ENCODE results near the gene PEX11G. TPM values are rescaled to one million over a fixed set of nuclear protein-coding genes. Genes with fewer than 3 reads are reported as not detected.

The PEX11G gene
- polyA plus RNA-seq, 1 donor from 2014 or later = 1.3 TPM

DNA sequence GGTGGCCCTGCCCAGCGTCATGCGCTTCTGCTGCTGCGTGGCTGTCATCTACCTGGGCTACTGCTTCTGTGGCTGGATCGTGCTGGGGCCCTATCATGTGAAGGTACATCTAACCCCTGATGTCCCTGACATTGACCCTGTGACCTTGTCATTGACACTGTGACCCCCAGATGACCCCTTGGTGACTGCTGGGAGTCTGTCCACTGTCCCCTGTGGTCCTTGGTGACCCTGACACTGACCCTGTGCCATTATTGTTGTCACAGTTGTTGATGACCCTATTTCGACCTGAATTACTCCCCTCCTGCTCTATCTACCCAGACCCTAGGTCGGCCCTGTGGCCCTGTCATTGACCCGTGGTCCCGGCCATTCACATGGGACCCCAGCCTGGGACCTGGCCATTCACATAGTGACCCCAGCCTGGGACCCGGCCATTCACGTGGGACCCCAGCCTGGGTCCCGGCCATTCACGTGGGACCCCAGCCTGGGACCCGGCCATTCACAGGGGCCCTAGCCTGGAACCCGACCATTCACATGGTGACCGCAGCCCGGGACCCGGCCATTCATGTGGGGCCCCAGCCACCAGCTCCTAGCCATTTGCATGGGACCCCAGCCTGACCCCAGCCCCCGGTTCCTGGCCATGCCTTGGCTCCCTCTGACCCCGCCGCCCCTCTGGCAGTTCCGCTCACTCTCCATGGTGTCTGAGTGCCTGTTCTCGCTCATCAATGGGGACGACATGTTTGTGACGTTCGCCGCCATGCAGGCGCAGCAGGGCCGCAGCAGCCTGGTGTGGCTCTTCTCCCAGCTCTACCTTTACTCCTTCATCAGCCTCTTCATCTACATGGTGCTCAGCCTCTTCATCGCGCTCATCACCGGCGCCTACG lies 41.0 kb upstream of the PEX11G start:
- no peaks in the 10 kb centered on the region for H3K36me3 ChIP-seq (ENCODE audit: insufficient read depth, low read length)
- no peak for TF ChIP-seq TAF1 (IDR thresholded peaks at IDR 0.05; ENCODE audit: low read depth)
- TF ChIP-seq, protein P1, sequence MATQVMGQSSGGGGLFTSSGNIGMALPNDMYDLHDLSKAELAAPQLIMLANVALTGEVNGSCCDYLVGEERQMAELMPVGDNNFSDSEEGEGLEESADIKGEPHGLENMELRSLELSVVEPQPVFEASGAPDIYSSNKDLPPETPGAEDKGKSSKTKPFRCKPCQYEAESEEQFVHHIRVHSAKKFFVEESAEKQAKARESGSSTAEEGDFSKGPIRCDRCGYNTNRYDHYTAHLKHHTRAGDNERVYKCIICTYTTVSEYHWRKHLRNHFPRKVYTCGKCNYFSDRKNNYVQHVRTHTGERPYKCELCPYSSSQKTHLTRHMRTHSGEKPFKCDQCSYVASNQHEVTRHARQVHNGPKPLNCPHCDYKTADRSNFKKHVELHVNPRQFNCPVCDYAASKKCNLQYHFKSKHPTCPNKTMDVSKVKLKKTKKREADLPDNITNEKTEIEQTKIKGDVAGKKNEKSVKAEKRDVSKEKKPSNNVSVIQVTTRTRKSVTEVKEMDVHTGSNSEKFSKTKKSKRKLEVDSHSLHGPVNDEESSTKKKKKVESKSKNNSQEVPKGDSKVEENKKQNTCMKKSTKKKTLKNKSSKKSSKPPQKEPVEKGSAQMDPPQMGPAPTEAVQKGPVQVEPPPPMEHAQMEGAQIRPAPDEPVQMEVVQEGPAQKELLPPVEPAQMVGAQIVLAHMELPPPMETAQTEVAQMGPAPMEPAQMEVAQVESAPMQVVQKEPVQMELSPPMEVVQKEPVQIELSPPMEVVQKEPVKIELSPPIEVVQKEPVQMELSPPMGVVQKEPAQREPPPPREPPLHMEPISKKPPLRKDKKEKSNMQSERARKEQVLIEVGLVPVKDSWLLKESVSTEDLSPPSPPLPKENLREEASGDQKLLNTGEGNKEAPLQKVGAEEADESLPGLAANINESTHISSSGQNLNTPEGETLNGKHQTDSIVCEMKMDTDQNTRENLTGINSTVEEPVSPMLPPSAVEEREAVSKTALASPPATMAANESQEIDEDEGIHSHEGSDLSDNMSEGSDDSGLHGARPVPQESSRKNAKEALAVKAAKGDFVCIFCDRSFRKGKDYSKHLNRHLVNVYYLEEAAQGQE (IDR thresholded peaks at IDR 0.05; ENCODE audit: borderline replicate concordance) = no peak
- TF ChIP-seq RAD21 (conservative IDR thresholded peaks at IDR 0.05) = no peak
- TF ChIP-seq SMC3 (conservative IDR thresholded peaks at IDR 0.05; ENCODE audit: poor library complexity) = no peak
- TF ChIP-seq EZH2 (IDR thresholded peaks at IDR 0.05; ENCODE audit: borderline replicate concordance, insufficient read depth, low read length, poor library complexity, severe bottlenecking) = no peak
- TF ChIP-seq MXI1 (conservative IDR thresholded peaks at IDR 0.05; ENCODE audit: poor library complexity, severe bottlenecking) = no peak
- TF ChIP-seq EP300 (conservative IDR thresholded peaks at IDR 0.05; ENCODE audit: poor library complexity, severe bottlenecking) = no peak
- TF ChIP-seq POLR2AphosphoS5 (IDR thresholded peaks at IDR 0.05) = no peak
- TF ChIP-seq, protein P2, sequence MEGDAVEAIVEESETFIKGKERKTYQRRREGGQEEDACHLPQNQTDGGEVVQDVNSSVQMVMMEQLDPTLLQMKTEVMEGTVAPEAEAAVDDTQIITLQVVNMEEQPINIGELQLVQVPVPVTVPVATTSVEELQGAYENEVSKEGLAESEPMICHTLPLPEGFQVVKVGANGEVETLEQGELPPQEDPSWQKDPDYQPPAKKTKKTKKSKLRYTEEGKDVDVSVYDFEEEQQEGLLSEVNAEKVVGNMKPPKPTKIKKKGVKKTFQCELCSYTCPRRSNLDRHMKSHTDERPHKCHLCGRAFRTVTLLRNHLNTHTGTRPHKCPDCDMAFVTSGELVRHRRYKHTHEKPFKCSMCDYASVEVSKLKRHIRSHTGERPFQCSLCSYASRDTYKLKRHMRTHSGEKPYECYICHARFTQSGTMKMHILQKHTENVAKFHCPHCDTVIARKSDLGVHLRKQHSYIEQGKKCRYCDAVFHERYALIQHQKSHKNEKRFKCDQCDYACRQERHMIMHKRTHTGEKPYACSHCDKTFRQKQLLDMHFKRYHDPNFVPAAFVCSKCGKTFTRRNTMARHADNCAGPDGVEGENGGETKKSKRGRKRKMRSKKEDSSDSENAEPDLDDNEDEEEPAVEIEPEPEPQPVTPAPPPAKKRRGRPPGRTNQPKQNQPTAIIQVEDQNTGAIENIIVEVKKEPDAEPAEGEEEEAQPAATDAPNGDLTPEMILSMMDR (IDR thresholded peaks at IDR 0.05; ENCODE audit: poor library complexity, severe bottlenecking) = no peak

DNA sequence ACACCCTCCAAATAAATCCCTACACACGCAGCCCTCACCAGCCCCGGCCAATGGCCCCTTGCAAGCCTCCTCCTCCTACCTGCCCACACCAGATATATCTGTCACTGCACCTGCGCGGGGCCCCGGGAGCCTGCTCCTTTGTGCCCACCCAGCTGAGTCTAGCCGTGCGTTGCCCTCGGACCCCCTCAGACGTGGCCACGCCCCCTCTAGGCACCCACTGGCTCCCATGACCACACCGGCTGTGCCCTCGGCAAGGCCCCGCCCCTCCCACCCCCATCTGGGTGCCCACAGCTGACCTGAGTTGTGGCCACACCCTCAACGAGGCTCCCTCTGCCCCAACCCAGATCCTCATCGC lies 40.4 kb upstream of the PEX11G start:
- no peak overlapping the region for H3K9ac ChIP-seq (ENCODE audit: low read length)
- H3K27me3 ChIP-seq (ENCODE audit: insufficient read depth, low read depth, low read length) = no peaks in the 10 kb centered on the region
- H3K79me2 ChIP-seq (replicated peaks; ENCODE audit: insufficient read depth, low read length) = no peaks in the 10 kb centered on the region
- TF ChIP-seq TAF1 (IDR thresholded peaks at IDR 0.05; ENCODE audit: low read depth) = no peak
- TF ChIP-seq EP300 (conservative IDR thresholded peaks at IDR 0.05; ENCODE audit: poor library complexity, severe bottlenecking) = no peak
- TF ChIP-seq RAD21 (conservative IDR thresholded peaks at IDR 0.05) = no peak
- no peak for TF ChIP-seq POLR2AphosphoS5 (IDR thresholded peaks at IDR 0.05)
- TF ChIP-seq EZH2 (IDR thresholded peaks at IDR 0.05; ENCODE audit: borderline replicate concordance, insufficient read depth, low read length, poor library complexity, severe bottlenecking) = no peak
- TF ChIP-seq, protein P2 (IDR thresholded peaks at IDR 0.05; ENCODE audit: poor library complexity, severe bottlenecking) = no peak
- TF ChIP-seq SMC3 (conservative IDR thresholded peaks at IDR 0.05; ENCODE audit: poor library complexity) = no peak
- TF ChIP-seq, protein P1 (IDR thresholded peaks at IDR 0.05; ENCODE audit: borderline replicate concordance) = no peak
- no peak overlapping the region for H3K4me2 ChIP-seq (ENCODE audit: low read length)
- no peaks in the 10 kb centered on the region for H4K20me1 ChIP-seq (ENCODE audit: insufficient read depth)
- H3K27ac ChIP-seq (ENCODE audit: low read length) = no peak overlapping the region
- peaks cover under 1% of the 10 kb centered on the region for H3F3A ChIP-seq (ENCODE audit: insufficient read depth, low read length, poor library complexity, severe bottlenecking)
- H3K9me3 ChIP-seq (ENCODE audit: low read length) = no peaks in the 10 kb centered on the region
- no peaks in the 10 kb centered on the region for H3K9me2 ChIP-seq (ENCODE audit: insufficient read depth, low read length)
- H3K4me3 ChIP-seq (ENCODE audit: low read length) = no peak overlapping the region
- no peaks in the 10 kb centered on the region for H3K36me3 ChIP-seq (ENCODE audit: insufficient read depth, low read length)
- no peak overlapping the region for H2AFZ ChIP-seq (ENCODE audit: low read depth, low read length)

More for the DNA sequence above, 41.0 kb upstream of the PEX11G start:
- Histone ChIP-seq H3K9ac (ENCODE audit: low read length) (no peak overlapping the region), H3K4me3 (ENCODE audit: low read length) (no peak overlapping the region), H4K20me1 (ENCODE audit: insufficient read depth) (no peaks in the 10 kb centered on the region), H3K9me3 (ENCODE audit: low read length) (no peaks in the 10 kb centered on the region), H3K27ac (ENCODE audit: low read length) (no peak overlapping the region), H3K4me2 (ENCODE audit: low read length) (no peak overlapping the region), H3K9me2 (ENCODE audit: insufficient read depth, low read length) (no peaks in the 10 kb centered on the region), H3K27me3 (ENCODE audit: insufficient read depth, low read depth, low read length) (no peaks in the 10 kb centered on the region), H2AFZ (ENCODE audit: low read depth, low read length) (no peak overlapping the region), H3K79me2 (replicated peaks; ENCODE audit: insufficient read depth, low read length) (no peaks in the 10 kb centered on the region), H3F3A (ENCODE audit: insufficient read depth, low read length, poor library complexity, severe bottlenecking) (peaks cover 5% of the 10 kb centered on the region)
